ENCODE measurements around the gene CDRT4. TPM values are rescaled to one million over a fixed set of nuclear protein-coding genes. Genes with fewer than 3 reads are reported as not detected.

The CDRT4 gene
- 1.5 and 4.4 TPM in 2 replicates for total RNA-seq

GRCh38 chr17:15467592-15467991 is at the start of gene CDRT4:
Gene CDRT4, minus strand, starts transcription at chr17:15467621. Its CDS starts 27,383 bp downstream, at chr17:15440238.

Other genes starting within 250 kb of the CDRT4 start
- 140 and 179 TPM in 2 replicates for gene PMP22, start 202.3 kb downstream of the CDRT4 start, total RNA-seq
- 0.49 TPM in 1 of 2 replicates, not detected in the other for gene TEKT3, start 126.0 kb downstream of the CDRT4 start, total RNA-seq
- 34.5 and 38.0 TPM in 2 replicates for gene TVP23C, start 95.9 kb upstream of the CDRT4 start, total RNA-seq
- gene FBXW10B, start 152.1 kb upstream of the CDRT4 start, total RNA-seq, result 1.6 and 6.7 TPM in 2 replicates
- 87.1 and 128 TPM in 2 replicates for gene TRIM16, start 216.7 kb upstream of the CDRT4 start, total RNA-seq
- gene ZNF286A, start 232.1 kb upstream of the CDRT4 start, total RNA-seq, result 43.0 and 44.0 TPM in 2 replicates